CD8-positive, alpha-beta memory T cell (primary cell): ENCODE results near the gene CACUL1. TPM values are rescaled to one million over a fixed set of nuclear protein-coding genes. Genes with fewer than 3 reads are reported as not detected.

Experiments used
- CTCF ChIA-PET: fragments of 350-600 bp; sonication (Branson Sonifier 250); formaldehyde crosslinking; loops from one replicate; lab custom pipeline; 2021; ENCODE audit warnings: antibody characterized with exemption; lab: Charles Lee
- POLR2A ChIA-PET: fragments of 350-600 bp; sonication (Branson Sonifier 250); formaldehyde crosslinking; loops from one replicate; lab custom pipeline; 2021; ENCODE audit warnings: antibody characterized with exemption; lab: Charles Lee
- DNase-seq, 5 donors: peaks; one replicate each; pipeline versions ENCODE4 v3.0.0 to v3.0.0-alpha.2; 2020 to 2022; ENCODE audit warnings: mixed read lengths in 1 of 5
- H3K27ac ChIP-seq: one replicate; pipeline ENCODE4 v1.7.0; 2013; ENCODE audit warnings: low read depth, mild to moderate bottlenecking, low read length, moderate library complexity
- H3K27me3 ChIP-seq: 2 replicates; pipeline ENCODE4 v1.7.0; 2013; ENCODE audit warnings: low read length, mild to moderate bottlenecking; ENCODE audit not compliant: insufficient read depth, poor library complexity, severe bottlenecking
- H3K36me3 ChIP-seq: 2 replicates; pipeline ENCODE4 v1.7.0; 2013; ENCODE audit warnings: mild to moderate bottlenecking, low read length, moderate library complexity; ENCODE audit not compliant: insufficient read depth
- H3K4me1 ChIP-seq: 2 replicates; pipeline ENCODE4 v1.7.0; 2013; ENCODE audit warnings: mild to moderate bottlenecking, low read length, moderate library complexity; ENCODE audit not compliant: insufficient read depth
- H3K4me3 ChIP-seq: 2 replicates; pipeline ENCODE4 v1.7.0; 2013; ENCODE audit warnings: mild to moderate bottlenecking, low read length
- H3K9me3 ChIP-seq: 2 replicates; pipeline ENCODE4 v1.7.0; 2013; ENCODE audit warnings: mild to moderate bottlenecking, low read length
- H3K27ac Mint-ChIP-seq, 8 donors: one replicate each; pipeline ENCODE4 v1.8.0; 2020 to 2021; ENCODE audit warnings: mixed read lengths in 8 of 8, mild to moderate bottlenecking in 6 of 8, inconsistent platforms in 3 of 8, moderate library complexity in 3 of 8
- H3K27me3 Mint-ChIP-seq, 2 donors: one replicate each; pipeline ENCODE4 v1.8.0; 2020 to 2021; ENCODE audit warnings: mixed read lengths in 2 of 2, mild to moderate bottlenecking in 1 of 2, moderate library complexity in 1 of 2
- H3K36me3 Mint-ChIP-seq, 3 donors: one replicate each; pipeline ENCODE4 v1.8.0; 2020 to 2021; ENCODE audit warnings: mixed read lengths in 3 of 3, inconsistent platforms in 1 of 3, mild to moderate bottlenecking in 1 of 3
- H3K4me1 Mint-ChIP-seq, 3 donors: one replicate each; pipeline ENCODE4 v1.8.0; 2020 to 2021; ENCODE audit warnings: mixed read lengths in 3 of 3, inconsistent platforms in 1 of 3, mild to moderate bottlenecking in 1 of 3
- H3K4me3 Mint-ChIP-seq, 7 donors: one replicate each; pipeline ENCODE4 v1.8.0; 2020 to 2021; ENCODE audit warnings: mixed read lengths in 7 of 7, mild to moderate bottlenecking in 6 of 7, moderate library complexity in 4 of 7, inconsistent platforms in 2 of 7
- H3K9me3 Mint-ChIP-seq, 5 donors: one replicate each; pipeline ENCODE4 v1.8.0; 2020 to 2022; ENCODE audit warnings: mixed read lengths in 5 of 5, mild to moderate bottlenecking in 3 of 5, moderate library complexity in 2 of 5, inconsistent platforms in 1 of 5
- polyA plus RNA-seq: library from polyadenylated mRNA; unstranded; fragments of 300-500 nt; fragmentation: Illumina TruSeq; gene quantifications from one replicate; pipeline ENCODE4 v1.2.3, GENCODE V29; 2021
- total RNA-seq, 2 experiments: library from RNA; stranded (reverse); gene quantifications; one replicate each; pipeline ENCODE4 v1.2.3, GENCODE V29; 2021

Gene CACUL1
- total and polyA plus RNA-seq, 3 experiments from 2014 or later = 29.0 to 39.2 (median 31.3) TPM

DNA sequence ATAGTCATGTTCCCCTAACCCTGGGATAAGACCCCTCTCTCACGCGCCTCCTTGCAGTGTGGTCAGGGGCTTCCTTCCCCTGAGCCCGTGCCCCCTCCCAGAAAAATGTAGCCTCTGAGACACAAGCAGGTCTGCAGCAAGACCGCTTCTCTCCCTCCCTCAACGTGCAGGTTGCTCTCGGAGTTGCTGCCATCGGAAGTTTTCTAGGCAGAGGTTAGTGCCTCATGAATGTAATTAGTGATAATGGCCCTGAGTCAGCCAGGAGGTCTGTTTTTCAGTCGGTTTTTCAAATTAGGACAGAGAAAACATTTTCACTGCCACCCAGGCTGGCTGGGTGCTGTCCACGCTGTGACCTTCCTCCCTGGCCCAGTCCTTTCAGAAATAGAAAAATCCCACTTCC lies 116.1 kb downstream of the CACUL1 start:
- Histone ChIP-seq H3K9me3 (no peaks in the 10 kb centered on the region), H3K27ac (no peak overlapping the region), H3K36me3 (no peaks in the 10 kb centered on the region), H3K27me3 (no peaks in the 10 kb centered on the region), H3K4me3 (no peak overlapping the region), H3K4me1 (no peaks in the 10 kb centered on the region)
- no peaks in the 10 kb centered on the region for H3K4me1 Mint-ChIP-seq
- no peak overlapping the region for H3K4me3 Mint-ChIP-seq
- CTCF ChIA-PET = no interaction called here
- peaks cover 0 to 15% (median 8%) of the 10 kb centered on the region in 5 donors for H3K9me3 Mint-ChIP-seq
- H3K27me3 Mint-ChIP-seq = peaks cover 14 to 15% of the 10 kb centered on the region in 2 donors
- peaks cover 0 to 4% (median 0%) of the 10 kb centered on the region in 3 donors for H3K36me3 Mint-ChIP-seq
- no peak for DNase-seq
- POLR2A ChIA-PET = no interaction called here
- no peak overlapping the region for H3K27ac Mint-ChIP-seq

DNA sequence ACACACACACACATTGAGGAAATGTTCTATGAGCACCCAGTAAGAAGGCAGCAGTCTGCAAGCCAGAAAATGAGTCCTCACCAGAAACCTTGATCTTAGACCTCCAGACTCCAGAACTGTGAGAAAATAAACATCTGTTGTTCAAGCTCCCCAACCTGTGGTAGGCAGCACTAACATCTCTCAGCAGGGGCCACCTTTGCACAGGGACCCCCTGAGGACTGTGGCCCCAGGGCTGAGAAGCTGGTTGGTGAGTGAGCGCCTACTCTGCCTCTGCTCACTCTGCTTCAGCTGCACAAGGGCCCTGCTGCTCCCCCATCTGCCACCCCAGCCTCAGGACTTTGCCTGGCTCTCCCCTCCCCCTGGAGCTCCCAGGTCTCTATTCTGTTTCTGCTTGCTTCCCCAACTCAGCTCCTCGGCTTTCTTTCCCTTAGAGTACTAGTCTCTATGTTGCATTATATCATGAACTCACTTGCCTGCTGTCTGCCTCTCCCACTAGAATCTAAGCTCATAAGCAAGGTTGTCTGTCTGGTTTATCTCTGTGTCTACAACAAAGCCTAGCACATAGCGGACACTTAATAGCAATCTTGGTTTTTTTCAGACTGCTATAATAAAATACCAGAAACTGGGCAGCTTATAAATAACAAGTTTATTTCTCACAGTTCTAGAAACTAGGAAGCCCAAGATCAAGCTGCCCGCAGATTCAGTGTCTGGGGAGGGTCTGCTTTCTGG lies 118.9 kb downstream of the CACUL1 start:
- POLR2A ChIA-PET = no interaction called here
- Histone ChIP-seq H3K4me3 (no peak overlapping the region), H3K4me1 (no peaks in the 10 kb centered on the region), H3K27me3 (no peaks in the 10 kb centered on the region), H3K36me3 (no peaks in the 10 kb centered on the region), H3K9me3 (no peaks in the 10 kb centered on the region), H3K27ac (no peak overlapping the region)
- Mint-ChIP-seq H3K9me3 (peaks cover 0 to 10% (median 5%) of the 10 kb centered on the region in 5 donors), H3K27me3 (peaks cover 20 to 28% of the 10 kb centered on the region in 2 donors), H3K4me3 (no peak overlapping the region), H3K4me1 (no peaks in the 10 kb centered on the region), H3K27ac (peak overlapping the region in 1 of 8 donors; percentile 58), H3K36me3 (peaks cover 0 to 4% (median 0%) of the 10 kb centered on the region in 3 donors)
- no peak for DNase-seq
- CTCF ChIA-PET = interaction anchor here (1.4 kb wide), 1 partner anchor 67 kb away, joined by 3 read pairs; no protein-coding TSS in a partner anchor

DNA sequence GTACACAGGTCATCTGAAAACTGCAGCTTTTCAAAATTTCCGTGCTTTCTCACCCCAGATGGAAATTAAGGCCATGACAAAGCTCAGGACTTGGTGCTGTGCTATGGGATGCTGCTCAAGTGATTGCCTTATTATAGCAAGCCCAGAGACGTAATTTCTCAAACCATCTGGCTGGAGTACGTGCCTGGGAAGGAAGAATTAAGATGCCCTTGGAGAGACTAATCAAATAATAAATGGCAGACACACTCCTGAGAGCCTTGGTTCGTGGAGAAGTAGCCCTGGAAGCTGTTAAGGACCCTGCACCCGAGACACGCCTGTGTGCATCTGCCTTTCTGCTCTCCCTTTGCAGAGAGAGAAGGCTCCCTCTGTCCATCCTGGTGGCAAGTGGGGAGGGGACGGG lies 121.0 kb downstream of the CACUL1 start:
- H3K9me3 ChIP-seq = no peaks in the 10 kb centered on the region
- no peak overlapping the region for H3K4me3 ChIP-seq
- Mint-ChIP-seq H3K4me1 (no peaks in the 10 kb centered on the region), H3K36me3 (no peaks in the 10 kb centered on the region), H3K27me3 (peaks cover 17 to 42% of the 10 kb centered on the region in 2 donors), H3K9me3 (no peaks in the 10 kb centered on the region), H3K4me3 (no peak overlapping the region), H3K27ac (no peak overlapping the region)
- no peak overlapping the region for H3K27ac ChIP-seq
- no peaks in the 10 kb centered on the region for H3K4me1 ChIP-seq
- ChIA-PET CTCF (interaction anchor here (0.6 kb wide), 1 partner anchor 52 kb away, joined by 3 read pairs; no protein-coding TSS in a partner anchor), POLR2A (no interaction called here)
- no peak for DNase-seq
- H3K36me3 ChIP-seq = no peaks in the 10 kb centered on the region
- H3K27me3 ChIP-seq = no peaks in the 10 kb centered on the region

DNA sequence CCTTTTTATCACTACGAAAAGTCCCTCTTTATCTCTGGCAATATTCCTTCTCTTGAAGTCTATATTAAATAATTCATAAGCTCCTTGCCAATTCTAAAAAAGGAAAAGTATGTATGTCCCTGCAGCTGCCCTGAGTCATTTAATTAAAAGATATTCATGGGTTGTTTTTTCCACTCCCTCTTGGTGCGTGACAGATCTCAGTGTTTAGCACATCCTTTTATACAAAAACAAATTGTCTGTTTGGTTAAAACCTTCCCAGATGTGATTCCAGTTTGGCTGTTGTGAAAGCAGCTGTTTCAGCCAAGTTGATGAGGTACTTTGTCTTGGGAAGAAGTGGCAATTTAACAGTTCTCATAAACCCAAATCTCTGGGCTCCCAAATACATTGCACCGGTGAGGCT lies 125.6 kb downstream of the CACUL1 start:
- Histone ChIP-seq H3K4me1 (no peaks in the 10 kb centered on the region), H3K9me3 (no peaks in the 10 kb centered on the region), H3K4me3 (no peak overlapping the region), H3K27me3 (no peaks in the 10 kb centered on the region), H3K36me3 (no peaks in the 10 kb centered on the region), H3K27ac (no peak overlapping the region)
- CTCF ChIA-PET = no interaction called here
- no peaks in the 10 kb centered on the region for H3K36me3 Mint-ChIP-seq
- no peak for DNase-seq
- POLR2A ChIA-PET = no interaction called here
- no peak overlapping the region for H3K27ac Mint-ChIP-seq
- no peak overlapping the region for H3K4me3 Mint-ChIP-seq
- peaks cover 26 to 44% of the 10 kb centered on the region in 2 donors for H3K27me3 Mint-ChIP-seq
- no peaks in the 10 kb centered on the region for H3K9me3 Mint-ChIP-seq
- H3K4me1 Mint-ChIP-seq = no peaks in the 10 kb centered on the region

DNA sequence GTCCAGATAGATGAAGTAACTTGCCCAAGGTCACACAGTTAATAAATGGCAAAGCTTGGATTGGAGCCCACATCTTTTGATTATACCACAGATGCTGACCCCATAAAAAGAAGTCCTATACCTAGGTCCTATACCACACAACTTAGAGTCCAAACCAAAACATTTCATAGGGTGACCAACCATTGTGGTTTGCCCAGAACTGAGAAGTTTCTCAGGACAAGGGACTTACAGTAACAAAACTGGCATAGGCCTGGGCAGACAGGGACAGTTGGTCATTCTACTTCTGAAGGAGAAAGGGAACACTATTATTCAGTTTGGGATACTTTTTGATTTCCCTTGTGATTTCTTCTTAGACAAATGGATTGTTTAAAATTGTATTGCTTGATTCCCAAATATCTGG lies 126.4 kb downstream of the CACUL1 start:
- DNase-seq = no peak
- H3K4me3 Mint-ChIP-seq = no peak overlapping the region
- Histone ChIP-seq H3K27ac (no peak overlapping the region), H3K9me3 (no peaks in the 10 kb centered on the region), H3K4me1 (no peaks in the 10 kb centered on the region), H3K36me3 (no peaks in the 10 kb centered on the region), H3K27me3 (no peaks in the 10 kb centered on the region), H3K4me3 (no peak overlapping the region)
- H3K9me3 Mint-ChIP-seq = no peaks in the 10 kb centered on the region
- H3K4me1 Mint-ChIP-seq = no peaks in the 10 kb centered on the region
- peaks cover 29 to 46% of the 10 kb centered on the region in 2 donors for H3K27me3 Mint-ChIP-seq
- ChIA-PET CTCF (no interaction called here), POLR2A (no interaction called here)
- H3K36me3 Mint-ChIP-seq = no peaks in the 10 kb centered on the region
- no peak overlapping the region for H3K27ac Mint-ChIP-seq

DNA sequence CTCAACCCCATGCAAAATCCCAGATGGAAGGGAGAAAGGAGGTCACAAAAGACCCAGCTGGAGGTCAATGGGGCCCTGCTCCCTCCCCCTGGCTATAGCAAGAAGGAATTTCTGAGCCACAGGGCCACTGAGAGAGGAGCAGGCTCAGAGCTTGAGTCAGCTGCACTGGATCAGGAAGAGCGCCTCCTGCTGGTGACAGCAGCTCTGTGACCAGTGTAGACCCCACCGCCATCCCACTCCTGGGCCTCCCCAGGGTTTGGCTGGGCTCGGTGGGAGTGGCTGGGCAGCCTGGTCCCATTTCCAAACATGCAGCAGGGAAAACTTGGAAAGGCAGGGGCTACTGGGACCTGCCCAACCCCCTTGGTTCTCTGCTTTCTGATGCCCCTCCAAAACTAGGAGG lies 127.8 kb downstream of the CACUL1 start:
- Histone ChIP-seq H3K4me3 (no peak overlapping the region), H3K27ac (no peak overlapping the region), H3K27me3 (no peaks in the 10 kb centered on the region), H3K36me3 (no peaks in the 10 kb centered on the region), H3K4me1 (peaks cover 2% of the 10 kb centered on the region), H3K9me3 (no peaks in the 10 kb centered on the region)
- Mint-ChIP-seq H3K27me3 (peaks cover 33 to 41% of the 10 kb centered on the region in 2 donors), H3K4me1 (peaks cover 0 to 1% (median under 1%) of the 10 kb centered on the region in 3 donors), H3K27ac (no peak overlapping the region), H3K9me3 (no peaks in the 10 kb centered on the region), H3K4me3 (no peak overlapping the region), H3K36me3 (no peaks in the 10 kb centered on the region)
- no peak for DNase-seq
- CTCF ChIA-PET = interaction anchor here (0.9 kb wide), 1 partner anchor 96 kb away, joined by 3 read pairs; no protein-coding TSS in a partner anchor
- POLR2A ChIA-PET = no interaction called here

Other genes with a start within 250 kb of the CACUL1 start
- gene PRLHR, start 159.3 kb downstream of the CACUL1 start, total RNA-seq = not detected
- gene PRLHR, start 159.3 kb downstream of the CACUL1 start, polyA plus RNA-seq = not detected